ENCODE results near the gene CD55.

The CD55 gene

DNA sequence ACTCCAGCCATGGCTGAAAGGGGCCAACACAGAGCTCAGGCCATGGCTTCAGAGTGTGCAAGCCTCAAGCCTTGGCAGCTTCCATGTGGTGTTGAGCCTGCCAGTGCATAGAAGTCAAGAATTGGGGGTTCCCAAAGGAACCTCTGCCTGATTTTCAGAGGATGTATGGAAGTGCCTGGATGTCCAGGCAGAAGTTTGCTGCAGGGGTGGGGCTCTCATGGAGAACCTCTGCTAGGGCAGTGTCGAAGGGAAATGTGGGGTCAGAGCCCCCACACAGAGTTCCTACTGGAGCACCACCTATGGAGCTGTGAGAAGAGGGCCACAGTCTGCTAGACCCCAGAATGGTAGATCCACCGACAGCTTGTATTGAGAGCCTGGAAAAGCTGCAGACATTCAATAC, 29.8 kb upstream of the CD55 start:
- no peak for DNase-seq (ENCODE audit: low read depth)
- TF ChIP-seq, protein P1, sequence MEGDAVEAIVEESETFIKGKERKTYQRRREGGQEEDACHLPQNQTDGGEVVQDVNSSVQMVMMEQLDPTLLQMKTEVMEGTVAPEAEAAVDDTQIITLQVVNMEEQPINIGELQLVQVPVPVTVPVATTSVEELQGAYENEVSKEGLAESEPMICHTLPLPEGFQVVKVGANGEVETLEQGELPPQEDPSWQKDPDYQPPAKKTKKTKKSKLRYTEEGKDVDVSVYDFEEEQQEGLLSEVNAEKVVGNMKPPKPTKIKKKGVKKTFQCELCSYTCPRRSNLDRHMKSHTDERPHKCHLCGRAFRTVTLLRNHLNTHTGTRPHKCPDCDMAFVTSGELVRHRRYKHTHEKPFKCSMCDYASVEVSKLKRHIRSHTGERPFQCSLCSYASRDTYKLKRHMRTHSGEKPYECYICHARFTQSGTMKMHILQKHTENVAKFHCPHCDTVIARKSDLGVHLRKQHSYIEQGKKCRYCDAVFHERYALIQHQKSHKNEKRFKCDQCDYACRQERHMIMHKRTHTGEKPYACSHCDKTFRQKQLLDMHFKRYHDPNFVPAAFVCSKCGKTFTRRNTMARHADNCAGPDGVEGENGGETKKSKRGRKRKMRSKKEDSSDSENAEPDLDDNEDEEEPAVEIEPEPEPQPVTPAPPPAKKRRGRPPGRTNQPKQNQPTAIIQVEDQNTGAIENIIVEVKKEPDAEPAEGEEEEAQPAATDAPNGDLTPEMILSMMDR (IDR thresholded peaks at IDR 0.05; ENCODE audit: insufficient read depth, low read depth, low read length, missing control alignments): no peak
- no peak overlapping the region for H3K4me3 ChIP-seq (ENCODE audit: low read depth, low read length)

- no peak for DNase-seq (ENCODE audit: low read depth)
- no peak overlapping the region for H3K4me3 ChIP-seq (ENCODE audit: low read depth, low read length)
- TF ChIP-seq, protein P1 (IDR thresholded peaks at IDR 0.05; ENCODE audit: insufficient read depth, low read depth, low read length, missing control alignments): no peak
Observed at GRCh38 chr1:207298186-207298585, 23.3 kb upstream of the CD55 start.

DNA sequence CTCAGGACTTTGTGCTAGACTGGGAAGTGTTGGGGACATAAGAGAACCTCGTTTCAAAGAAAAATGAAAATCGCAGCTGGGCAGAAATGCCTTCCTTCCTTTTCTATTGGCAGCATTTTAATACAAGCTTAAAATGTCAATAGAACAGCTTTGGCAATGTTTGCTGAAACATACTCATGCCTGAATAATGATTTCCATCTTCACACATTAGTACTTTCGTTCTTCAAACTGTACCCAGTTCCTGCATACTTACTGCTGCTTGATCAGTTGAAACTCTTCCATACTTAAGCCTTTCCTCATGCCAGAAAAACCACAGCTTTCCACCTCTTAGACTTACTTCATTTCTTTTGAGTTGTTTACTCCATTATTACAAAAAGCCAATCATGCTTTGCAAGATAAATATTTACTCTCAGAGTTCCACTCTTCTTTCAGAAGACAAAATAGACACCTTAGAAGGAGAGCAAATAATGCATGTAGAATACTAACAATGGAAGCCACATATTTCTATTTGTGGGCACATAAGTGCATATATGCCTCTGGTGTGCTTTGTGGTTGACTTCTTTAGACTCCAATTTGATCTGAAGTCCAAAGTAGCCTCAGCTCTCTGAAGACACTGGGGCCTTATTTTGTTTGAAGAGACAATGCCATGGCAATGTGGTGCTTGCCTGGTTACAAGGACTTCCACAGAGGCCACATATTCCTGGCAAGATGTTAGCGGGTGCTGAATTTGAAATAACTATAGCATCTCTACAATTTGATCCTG, 22.7 kb upstream of the CD55 start:
- DNase-seq (ENCODE audit: low read depth): no peak
- no peak overlapping the region for H3K4me3 ChIP-seq (ENCODE audit: low read depth, low read length)
- TF ChIP-seq, protein P1 (IDR thresholded peaks at IDR 0.05; ENCODE audit: insufficient read depth, low read depth, low read length, missing control alignments): no peak

GRCh38 chr1:207300970-207301369, 20.5 kb upstream of the CD55 start:
- TF ChIP-seq, protein P1 (IDR thresholded peaks at IDR 0.05; ENCODE audit: insufficient read depth, low read depth, low read length, missing control alignments): no peak
- DNase-seq (ENCODE audit: low read depth): no peak
- no peak overlapping the region for H3K4me3 ChIP-seq (ENCODE audit: low read depth, low read length)

DNA sequence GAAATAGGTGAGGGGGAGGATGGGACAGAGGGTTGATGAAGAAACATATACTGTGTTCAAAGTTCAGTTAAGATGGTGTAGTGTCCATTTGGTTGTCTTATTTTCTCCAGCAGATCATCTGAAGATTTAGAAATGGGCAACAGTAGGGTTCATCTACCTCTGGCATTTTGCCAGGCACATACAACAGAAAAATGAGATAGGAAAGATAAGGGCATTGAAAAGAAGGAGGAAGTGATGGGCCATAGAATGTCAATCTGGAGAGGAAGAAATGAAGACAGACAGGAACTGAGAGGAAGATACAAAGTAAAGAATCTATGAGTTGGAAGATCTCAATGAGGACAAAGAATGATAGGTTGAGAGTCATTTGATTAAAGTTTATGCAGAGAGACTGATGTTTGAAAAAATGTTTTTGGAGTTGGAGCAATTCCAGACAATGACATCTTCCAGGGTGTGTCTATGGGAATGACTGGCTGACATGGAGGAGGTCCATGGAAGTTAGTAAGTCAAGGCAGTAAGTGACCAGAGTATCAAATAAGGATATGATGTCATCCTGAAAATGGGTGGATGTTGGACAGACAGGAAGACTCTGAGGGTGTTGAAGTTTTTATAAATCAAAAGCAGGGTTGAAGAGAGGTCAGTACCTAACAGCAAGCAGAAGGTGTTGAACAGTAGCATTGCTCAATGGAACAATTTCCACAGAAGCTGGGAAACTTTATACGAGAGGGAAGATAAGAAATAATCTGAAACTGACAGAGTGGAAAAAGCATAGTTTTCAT, 18.7 kb upstream of the CD55 start:
- no peak overlapping the region for H3K4me3 ChIP-seq (ENCODE audit: low read depth, low read length)
- TF ChIP-seq, protein P1 (IDR thresholded peaks at IDR 0.05; ENCODE audit: insufficient read depth, low read depth, low read length, missing control alignments): no peak
- no peak for DNase-seq (ENCODE audit: low read depth)

GRCh38 chr1:207304710-207305488, 16.6 kb upstream of the CD55 start:
- DNase-seq (ENCODE audit: low read depth): no peak
- TF ChIP-seq, protein P1 (IDR thresholded peaks at IDR 0.05; ENCODE audit: insufficient read depth, low read depth, low read length, missing control alignments): no peak
- H3K4me3 ChIP-seq (ENCODE audit: low read depth, low read length): no peak overlapping the region

Measured in GM12865 (cell line).